ENCODE results near the gene NDUFAF2.
"Not testable (repeated sequence)": the region's sequence is repeated elsewhere in the genome, so short reads cannot be mapped to it uniquely, and the experiment has no call there.

The NDUFAF2 gene

DNA sequence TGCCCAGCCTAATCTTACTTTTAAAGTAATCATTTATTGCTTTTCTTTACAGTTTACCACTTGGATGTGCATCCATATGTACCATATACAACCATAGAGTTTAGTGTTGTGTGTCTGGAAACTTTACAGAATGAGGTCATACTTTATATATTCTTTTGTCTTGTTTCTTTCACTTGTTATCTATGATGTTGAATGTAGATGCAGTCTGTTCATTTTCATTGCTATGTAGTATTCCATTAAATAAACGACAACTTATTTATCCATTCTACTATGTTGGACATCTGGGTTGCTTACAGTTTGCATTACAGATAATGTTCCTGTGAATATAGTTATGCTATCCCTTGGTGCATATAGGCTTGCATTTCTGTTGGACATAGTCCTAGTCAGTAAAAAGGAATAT is 238.5 kb downstream of the NDUFAF2 start:
- FAIRE-seq: no peak

DNA sequence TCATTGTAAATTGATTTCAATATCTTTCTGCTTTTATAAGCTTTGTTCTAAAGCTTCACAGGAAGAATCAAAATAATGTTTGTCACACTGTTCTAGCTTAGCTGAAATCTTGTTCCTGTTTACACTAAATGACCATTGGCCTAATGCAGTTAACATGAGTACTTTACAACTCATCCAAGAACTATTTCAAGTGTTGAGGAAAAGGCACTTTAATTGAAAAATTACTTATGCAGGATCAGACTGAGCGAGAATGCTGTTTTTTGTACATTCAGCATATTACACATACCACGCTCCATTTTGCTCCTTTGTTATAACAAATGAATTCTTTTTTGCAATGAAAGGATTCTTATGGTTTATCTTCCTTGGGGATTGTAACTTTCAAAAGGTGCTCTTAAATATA is 239.7 kb downstream of the NDUFAF2 start:
- FAIRE-seq: no peak

DNA sequence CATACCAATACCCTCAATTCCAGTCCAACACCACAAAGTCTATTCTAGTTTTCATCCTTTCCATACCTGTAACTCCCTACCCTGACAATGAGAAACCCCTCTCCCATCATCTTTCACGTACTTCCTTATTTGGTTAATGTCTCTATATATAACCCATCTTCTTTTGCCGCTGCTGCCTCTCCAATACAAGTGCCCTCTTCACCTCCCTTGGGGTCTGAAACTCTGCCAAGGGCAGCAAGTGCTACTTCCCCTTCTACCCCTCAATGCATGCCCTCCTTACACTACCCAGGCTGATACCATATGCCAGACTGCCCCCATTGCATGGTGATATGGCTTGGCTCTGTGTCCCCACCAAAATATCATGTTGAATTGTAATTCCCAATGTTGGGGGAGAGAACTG is 241.6 kb downstream of the NDUFAF2 start:
- FAIRE-seq: no peak

DNA sequence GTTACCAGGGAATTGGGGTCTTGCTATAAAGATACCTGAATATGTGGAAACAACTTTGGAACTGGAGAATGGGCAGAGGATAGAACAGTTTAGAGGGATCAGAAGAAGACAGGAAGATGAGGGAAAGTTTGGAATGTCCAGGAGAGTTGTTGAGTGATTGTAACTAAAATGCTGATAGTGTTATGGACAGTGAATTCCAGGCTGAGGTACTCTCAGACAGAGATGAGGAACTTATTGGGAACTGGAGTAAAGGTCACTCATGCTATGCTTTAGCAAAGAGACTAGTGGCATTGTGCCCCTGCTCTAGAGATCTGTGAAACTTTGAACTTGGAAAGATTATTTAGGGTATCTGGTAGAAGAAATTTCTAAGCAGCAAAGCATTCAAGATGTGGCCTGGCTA is 242.3 kb downstream of the NDUFAF2 start:
- FAIRE-seq: not testable (repeated sequence)

DNA sequence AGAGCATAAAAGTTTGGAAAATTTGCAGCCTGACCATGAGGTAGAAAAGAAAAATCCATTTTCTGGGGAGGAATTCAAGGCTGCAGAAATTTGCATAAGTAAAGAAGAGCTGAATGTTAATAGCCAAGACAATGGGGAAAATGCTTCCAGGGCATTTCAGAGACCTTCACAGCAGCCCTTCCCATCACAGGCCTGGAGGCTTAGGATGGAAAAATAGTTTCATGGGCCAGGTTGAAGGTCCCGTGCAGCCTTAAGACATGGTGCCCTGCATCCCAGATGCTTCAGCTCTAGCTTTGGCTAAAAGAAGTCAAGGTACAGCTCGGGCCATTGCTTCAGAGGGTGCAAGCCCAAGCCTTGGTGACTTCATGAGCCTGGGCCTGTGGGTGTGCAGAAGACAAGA is 242.8 kb downstream of the NDUFAF2 start:
- not testable (repeated sequence) for FAIRE-seq

DNA sequence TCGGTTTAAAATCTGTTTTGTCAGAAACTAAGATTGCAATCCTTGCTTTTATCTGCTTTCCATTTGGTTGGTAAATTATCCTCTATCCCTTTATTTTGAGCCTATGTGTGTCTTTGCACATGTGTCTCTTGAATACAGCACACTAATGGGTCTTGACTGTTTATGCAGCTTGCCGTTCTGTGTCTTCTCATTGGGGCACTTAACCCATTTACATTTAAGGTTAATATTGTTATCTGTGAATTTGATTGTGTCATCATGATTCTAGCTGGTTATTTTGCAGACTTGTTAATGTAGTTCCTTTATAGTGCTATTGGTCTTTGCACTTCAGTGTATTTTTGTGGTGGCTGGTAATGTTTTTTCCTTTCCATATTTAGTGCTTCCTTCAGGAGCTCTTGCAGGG is 253.6 kb downstream of the NDUFAF2 start:
- no peak for FAIRE-seq

DNA sequence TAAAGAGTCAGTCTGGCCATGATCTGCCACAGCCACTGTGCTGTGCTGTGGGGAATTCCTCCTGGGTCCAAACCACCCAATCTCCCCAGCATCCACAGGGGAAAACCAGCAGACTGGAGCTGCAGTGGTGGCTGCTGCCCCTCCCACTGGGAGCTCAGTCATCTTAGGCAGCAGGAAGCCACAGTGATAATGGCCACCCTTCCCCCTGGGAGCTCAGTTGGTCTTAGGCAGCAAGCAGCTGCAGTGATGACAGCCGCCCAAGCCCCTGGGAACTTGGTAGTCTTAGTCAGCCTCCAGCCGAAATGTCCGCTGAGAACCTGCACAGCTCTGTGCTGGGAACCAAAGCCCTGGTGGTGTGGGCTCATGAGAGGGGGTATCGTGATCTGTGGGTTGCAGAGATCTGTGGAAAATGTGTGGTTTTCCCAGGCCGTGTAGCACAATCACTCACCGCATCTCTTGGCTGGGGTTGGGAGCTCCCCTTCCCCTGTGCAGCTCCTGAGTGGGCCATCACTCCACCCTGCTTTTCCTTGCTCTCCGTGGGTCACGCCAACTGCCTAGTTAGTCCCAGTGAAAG is 255.7 kb downstream of the NDUFAF2 start:
- FAIRE-seq: no peak

DNA sequence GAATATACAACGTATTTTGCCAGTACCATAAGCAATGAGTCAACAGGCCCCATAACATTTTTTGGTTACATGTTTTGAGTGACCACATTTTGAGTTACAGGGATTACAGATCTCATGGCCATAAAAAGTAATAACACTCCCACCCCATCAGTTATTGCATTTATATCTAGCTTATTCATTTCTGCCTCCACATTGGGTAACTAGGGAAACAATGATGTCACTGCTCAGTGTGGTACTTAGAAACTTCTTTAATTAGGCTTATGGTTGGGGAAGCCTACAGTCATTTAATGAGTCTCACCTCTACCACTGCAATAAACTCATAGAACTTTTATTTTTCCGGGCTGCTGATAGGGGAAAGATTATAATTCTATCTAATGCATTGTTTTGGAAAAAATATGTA is 257.2 kb downstream of the NDUFAF2 start:
- FAIRE-seq: no peak
